GM18907 (cell line): ENCODE data around the gene C10orf71.

Experiments
- ATAC-seq: cut with Tn5 transposase; IDR thresholded peaks from one replicate; pipeline ENCODE4 v1.9.1; 2021; ENCODE audit warnings: mild to moderate bottlenecking, moderate library complexity; ENCODE audit not compliant: unreplicated experiment

Gene C10orf71

GRCh38 chr10:49272251-49273081 lies 26.5 kb upstream of the C10orf71 start:
- ATAC-seq = no peak

- no peak for ATAC-seq
Observed at GRCh38 chr10:49273082-49273465, 25.9 kb upstream of the C10orf71 start.

GRCh38 chr10:49273626-49274025 lies 25.3 kb upstream of the C10orf71 start:
- ATAC-seq = no peak

- no peak for ATAC-seq
Observed at GRCh38 chr10:49274886-49275285, 24.1 kb upstream of the C10orf71 start.

- ATAC-seq = no peak
Observed at GRCh38 chr10:49275896-49276295, 23.1 kb upstream of the C10orf71 start.

- no peak for ATAC-seq
Observed at GRCh38 chr10:49276596-49276995, 22.4 kb upstream of the C10orf71 start.

GRCh38 chr10:49277973-49278372 lies 21.0 kb upstream of the C10orf71 start:
- no peak for ATAC-seq

GRCh38 chr10:49278497-49278981 lies 20.4 kb upstream of the C10orf71 start:
- no peak for ATAC-seq

- ATAC-seq = no peak
Observed at GRCh38 chr10:49279015-49279880, 19.7 kb upstream of the C10orf71 start.

GRCh38 chr10:49280001-49280408 lies 19.0 kb upstream of the C10orf71 start:
- ATAC-seq = no peak

- ATAC-seq = no peak
Observed at GRCh38 chr10:49281461-49281860, 17.5 kb upstream of the C10orf71 start.

GRCh38 chr10:49282306-49282705 lies 16.7 kb upstream of the C10orf71 start:
- no peak for ATAC-seq

GRCh38 chr10:49282879-49283341 lies 16.1 kb upstream of the C10orf71 start:
- no peak for ATAC-seq

- ATAC-seq = no peak
Observed at GRCh38 chr10:49283491-49283890, 15.5 kb upstream of the C10orf71 start.

- no peak for ATAC-seq
Observed at GRCh38 chr10:49284356-49284755, 14.6 kb upstream of the C10orf71 start.

- no peak for ATAC-seq
Observed at GRCh38 chr10:49285232-49285631, 13.7 kb upstream of the C10orf71 start.

GRCh38 chr10:49286686-49287085 lies 12.3 kb upstream of the C10orf71 start:
- no peak for ATAC-seq

GRCh38 chr10:49287689-49288340 lies 11.2 kb upstream of the C10orf71 start:
- no peak for ATAC-seq

- no peak for ATAC-seq
Observed at GRCh38 chr10:49288341-49289065, 10.5 kb upstream of the C10orf71 start.

- no peak for ATAC-seq
Observed at GRCh38 chr10:49289480-49289879, 9.5 kb upstream of the C10orf71 start.
